Psoas muscle (tissue), 8 donors: Measurements from ENCODE around the gene TDRD1. TPM values are rescaled to one million over a fixed set of nuclear protein-coding genes. Genes with fewer than 3 reads are reported as not detected.

Experiments used
- ATAC-seq, 4 donors: fragments of 200-7000 bp; cut with Tn5 transposase; one replicate each; pipeline ENCODE4 v1.9.1; 2020; ENCODE audit warnings: moderate library complexity in 3 of 4, mild to moderate bottlenecking in 2 of 4
- DNase-seq, 2 donors: peaks; one replicate each; pipeline ENCODE4 v3.0.0-alpha.2; 2020
- H3K27ac ChIP-seq: fragments of 200-600 bp; one replicate; pipeline ENCODE4 v1.8.0; 2022
- H3K27me3 ChIP-seq, 3 donors: fragments of 200-600 bp in 1 of 3; one replicate each; pipeline versions ENCODE4 v1.6.1 to v1.8.0; 2013 to 2022; ENCODE audit warnings: low read length in 2 of 3, mild to moderate bottlenecking in 2 of 3, moderate library complexity in 1 of 3; ENCODE audit not compliant: insufficient read depth in 3 of 3
- H3K36me3 ChIP-seq, 2 donors: fragments of 200-600 bp in 1 of 2; one replicate each; pipeline versions ENCODE4 v1.6.1 to v1.8.0; 2013 to 2022; ENCODE audit warnings: low read depth in 1 of 2, mild to moderate bottlenecking in 1 of 2, moderate library complexity in 1 of 2; ENCODE audit not compliant: insufficient read depth in 1 of 2
- H3K4me1 ChIP-seq: fragments of 200-600 bp; one replicate; pipeline ENCODE4 v1.8.0; 2022
- H3K4me3 ChIP-seq: fragments of 200-600 bp; one replicate; pipeline ENCODE4 v1.8.0; 2022; ENCODE audit warnings: mild to moderate bottlenecking
- H3K9me3 ChIP-seq: fragments of 200-600 bp; one replicate; pipeline ENCODE4 v1.8.0; 2022
- WGBS, 3 donors: extraction: QIAGEN DNeasy Blood & Tissue Kit; methylation state at CpG; one replicate each; pipeline versions ENCODE4 v1.1.6 to v1.1.7; 2013; 5-methylcytosine and 5-hydroxymethylcytosine counted together
- intact Hi-C, 2 donors: fragments of 100-400 bp; cut with DNase I; formaldehyde crosslinking; loops; one replicate each; pipeline versions ENCODE4 v1.11.0 to v1.14.2; 2022
- polyA plus RNA-seq, 3 donors: library from polyadenylated mRNA; stranded (reverse); fragments of 200-250 nt; gene quantifications; one replicate each; pipeline ENCODE4 v1.2.3, GENCODE V29; 2013
- total RNA-seq, 4 donors: library from RNA; stranded (reverse); fragmentation: NEBNext Ultra II Directional in 2 of 4; extraction: Animal tissue kit (Norgen Biotek cat#: 25700) in 2 of 4; gene quantifications; one replicate each; pipeline versions ENCODE4 v1.2.1 to v1.2.4, GENCODE V29; 2021 to 2023
- TF ChIP-seq, protein P1 (sequence below): fragments of 200-600 bp; IDR thresholded peaks from one replicate; pipeline ENCODE4 v1.8.0; 2022; ENCODE audit warnings: antibody characterized with exemption
- donor health status: healthy with polysubstance abuse.
- donor health status: DM: no; HTN: no; CAD: no; lungs with moderate emphysema.
- donor health status: Bipolar disorder and iron deficiency.
- donor health status: healthy.
- donor health status: DM: yes; HTN: yes; CAD: no.
- donor health status: DM: no; HTN: no; CAD: no.
- donor health status: DM: no; HTN: no; CAD: no.
- donor health status: DM: yes; HTN: yes; CAD: no.

The TDRD1 gene
- total and polyA plus RNA-seq, 7 donors: 0.03 to 0.26 (median 0.20) TPM; not detected in 4

DNA sequence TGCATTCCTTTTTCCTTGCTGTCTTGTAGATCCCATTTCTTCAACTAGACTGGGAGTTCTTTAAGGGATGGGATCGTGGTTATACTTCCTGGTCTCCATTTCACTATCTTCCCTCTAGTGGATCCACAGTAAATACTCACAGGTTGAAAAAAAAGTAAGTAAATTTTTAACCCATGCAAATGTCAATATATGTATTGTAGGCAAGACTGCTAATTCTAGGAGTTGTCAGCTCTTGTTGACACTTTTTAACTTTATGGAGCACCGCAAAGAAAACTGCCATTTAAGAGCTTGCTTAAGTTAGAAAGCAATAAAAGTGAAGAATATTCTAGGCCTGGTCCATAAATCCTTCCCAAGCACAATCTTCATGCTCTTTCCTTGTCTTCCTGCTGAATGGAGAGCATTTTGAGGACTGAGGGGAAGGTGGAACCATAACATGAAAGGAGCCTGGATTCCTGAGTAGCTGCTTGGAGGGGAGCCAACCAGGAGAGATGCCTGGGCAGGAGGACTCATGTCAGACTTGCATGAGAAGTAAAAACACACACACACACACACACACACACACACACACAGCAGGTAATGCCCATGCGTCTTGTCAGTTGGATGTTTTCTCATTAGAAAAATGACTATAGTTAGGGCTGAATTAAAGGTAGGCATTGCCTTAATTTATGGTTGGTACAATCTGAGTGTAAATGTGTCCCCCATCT lies 92.1 kb downstream of the TDRD1 start:
- intact Hi-C loops: no loop called here
- Histone ChIP-seq H3K9me3 (no peaks in the 10 kb centered on the region), H3K4me3 (no peak overlapping the region), H3K27ac (peak overlapping the region; percentile 37), H3K4me1 (peaks cover 8% of the 10 kb centered on the region), H3K27me3 (no peaks in the 10 kb centered on the region), H3K36me3 (no peaks in the 10 kb centered on the region)
- TF ChIP-seq, protein P1, sequence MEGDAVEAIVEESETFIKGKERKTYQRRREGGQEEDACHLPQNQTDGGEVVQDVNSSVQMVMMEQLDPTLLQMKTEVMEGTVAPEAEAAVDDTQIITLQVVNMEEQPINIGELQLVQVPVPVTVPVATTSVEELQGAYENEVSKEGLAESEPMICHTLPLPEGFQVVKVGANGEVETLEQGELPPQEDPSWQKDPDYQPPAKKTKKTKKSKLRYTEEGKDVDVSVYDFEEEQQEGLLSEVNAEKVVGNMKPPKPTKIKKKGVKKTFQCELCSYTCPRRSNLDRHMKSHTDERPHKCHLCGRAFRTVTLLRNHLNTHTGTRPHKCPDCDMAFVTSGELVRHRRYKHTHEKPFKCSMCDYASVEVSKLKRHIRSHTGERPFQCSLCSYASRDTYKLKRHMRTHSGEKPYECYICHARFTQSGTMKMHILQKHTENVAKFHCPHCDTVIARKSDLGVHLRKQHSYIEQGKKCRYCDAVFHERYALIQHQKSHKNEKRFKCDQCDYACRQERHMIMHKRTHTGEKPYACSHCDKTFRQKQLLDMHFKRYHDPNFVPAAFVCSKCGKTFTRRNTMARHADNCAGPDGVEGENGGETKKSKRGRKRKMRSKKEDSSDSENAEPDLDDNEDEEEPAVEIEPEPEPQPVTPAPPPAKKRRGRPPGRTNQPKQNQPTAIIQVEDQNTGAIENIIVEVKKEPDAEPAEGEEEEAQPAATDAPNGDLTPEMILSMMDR: no peak
- DNase-seq (peak in 1 of 2 donors; percentile 31), ATAC-seq (peak in 3 of 4 donors; percentile 10 to 33 (median 26))
- WGBS, 3 donors: 73 to 89% (median 82%) methylated on average over 3 of the region's 3 CpGs

DNA sequence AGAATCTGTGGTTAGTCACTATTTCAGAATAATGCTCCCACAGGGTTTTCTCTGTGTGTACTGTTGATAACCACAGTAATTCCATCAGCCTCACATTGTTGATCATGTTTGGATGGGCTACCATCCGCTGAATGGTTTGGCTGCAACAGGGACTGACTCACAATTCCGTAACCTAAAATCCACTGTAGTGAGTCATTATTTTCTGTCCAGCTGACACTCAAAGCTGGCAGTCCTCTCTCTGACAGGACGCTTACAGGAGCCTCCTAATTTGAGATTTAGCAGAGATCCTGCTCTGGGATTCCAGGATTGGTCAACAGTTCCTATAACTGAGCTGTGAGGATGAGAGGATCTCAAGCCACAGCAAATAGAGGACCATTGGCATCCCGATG lies 92.6 kb downstream of the TDRD1 start:
- TF ChIP-seq, protein P1: no peak
- peak; percentile 88 to 97 (median 95) for ATAC-seq
- Histone ChIP-seq H3K27me3 (no peaks in the 10 kb centered on the region), H3K4me1 (peaks cover 8% of the 10 kb centered on the region), H3K4me3 (no peak overlapping the region), H3K36me3 (no peaks in the 10 kb centered on the region), H3K9me3 (no peaks in the 10 kb centered on the region), H3K27ac (peak overlapping the region; percentile 57)
- DNase-seq: peak; percentile 44 to 60
- intact Hi-C loops: no loop called here
- 28 to 52% (median 47%) methylated on average over 4 of the region's 4 CpGs for WGBS, 3 donors

DNA sequence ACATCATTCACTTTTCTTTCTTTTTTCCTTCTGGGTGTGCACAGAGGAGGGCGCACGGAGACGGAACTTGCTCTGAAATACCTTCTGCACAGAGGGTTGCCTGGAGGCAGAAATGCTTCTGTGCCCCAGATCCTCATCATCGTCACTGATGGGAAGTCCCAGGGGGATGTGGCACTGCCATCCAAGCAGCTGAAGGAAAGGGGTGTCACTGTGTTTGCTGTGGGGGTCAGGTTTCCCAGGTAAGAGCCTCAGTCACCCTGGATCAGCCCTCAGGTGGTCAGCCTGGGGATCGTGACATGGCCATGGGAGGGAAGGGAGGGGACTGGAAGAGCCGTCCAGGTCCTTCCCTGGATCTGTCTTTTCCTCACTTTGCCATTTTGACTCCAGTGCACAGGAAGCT lies 93.5 kb downstream of the TDRD1 start:
- peaks cover 8% of the 10 kb centered on the region for H3K4me1 ChIP-seq
- WGBS, 3 donors: 90 to 95% (median 91%) methylated on average over 6 of the region's 6 CpGs
- H3K27me3 ChIP-seq: no peaks in the 10 kb centered on the region
- H3K9me3 ChIP-seq: no peaks in the 10 kb centered on the region
- DNase-seq (no peak), ATAC-seq (no peak)
- no peak overlapping the region for H3K4me3 ChIP-seq
- no peaks in the 10 kb centered on the region for H3K36me3 ChIP-seq
- TF ChIP-seq, protein P1: no peak
- intact Hi-C loops: no loop called here
- no peak overlapping the region for H3K27ac ChIP-seq

DNA sequence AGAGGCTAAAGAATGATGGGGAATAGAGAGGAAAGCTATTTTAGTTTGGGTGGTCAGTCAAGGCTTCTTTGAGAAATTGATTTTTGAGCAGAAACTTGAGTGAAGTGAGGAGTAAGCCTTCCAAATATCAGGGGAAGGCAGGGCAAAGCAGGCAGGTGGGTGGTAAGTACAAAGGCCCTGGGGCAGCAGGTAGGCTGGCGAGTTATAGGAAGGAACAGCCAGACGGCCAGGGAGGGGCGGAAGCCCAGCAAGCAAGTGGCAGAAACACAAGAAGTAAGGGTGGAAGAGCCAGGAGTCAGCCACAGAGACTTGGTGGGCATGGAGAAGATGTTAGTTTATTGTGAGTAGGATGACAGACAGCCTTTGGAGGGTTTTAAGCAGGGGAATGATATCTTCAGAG lies 94.8 kb downstream of the TDRD1 start:
- TF ChIP-seq, protein P1: no peak
- Histone ChIP-seq H3K27me3 (no peaks in the 10 kb centered on the region), H3K36me3 (no peaks in the 10 kb centered on the region), H3K4me1 (peaks cover 8% of the 10 kb centered on the region), H3K27ac (no peak overlapping the region), H3K4me3 (no peak overlapping the region), H3K9me3 (no peaks in the 10 kb centered on the region)
- ATAC-seq (no peak), DNase-seq (no peak)
- WGBS, 3 donors: 73 to 95% (median 91%) methylated on average over 3 of the region's 3 CpGs
- intact Hi-C loops: no loop called here
